Prostate gland (tissue), 2 donors: ENCODE results near the gene PTPRD.
"Not testable (repeated sequence)": the region's sequence is repeated elsewhere in the genome, so short reads cannot be mapped to it uniquely, and the experiment has no call there.

ENCODE experiments used
- POLR2A ChIP-seq: fragments of 450-650 bp; IDR thresholded peaks from one replicate; pipeline ENCODE4 v1.6.1; 2016; ENCODE audit warnings: antibody characterized with exemption, mild to moderate bottlenecking
- TF ChIP-seq, protein P1 (sequence below), 4 experiments: fragments of 200-600 bp in 2 of 4; fragments of 450-650 bp in 2 of 4; sonication (generic) in 2 of 4; IDR thresholded peaks; 1 replicate in 3 of 4; 2 replicates in 1 of 4; pipeline ENCODE4 v1.5.1; 2016 to 2019; ENCODE audit warnings: antibody characterized with exemption in 4 of 4, mild to moderate bottlenecking in 2 of 4, moderate library complexity in 2 of 4

DNA sequence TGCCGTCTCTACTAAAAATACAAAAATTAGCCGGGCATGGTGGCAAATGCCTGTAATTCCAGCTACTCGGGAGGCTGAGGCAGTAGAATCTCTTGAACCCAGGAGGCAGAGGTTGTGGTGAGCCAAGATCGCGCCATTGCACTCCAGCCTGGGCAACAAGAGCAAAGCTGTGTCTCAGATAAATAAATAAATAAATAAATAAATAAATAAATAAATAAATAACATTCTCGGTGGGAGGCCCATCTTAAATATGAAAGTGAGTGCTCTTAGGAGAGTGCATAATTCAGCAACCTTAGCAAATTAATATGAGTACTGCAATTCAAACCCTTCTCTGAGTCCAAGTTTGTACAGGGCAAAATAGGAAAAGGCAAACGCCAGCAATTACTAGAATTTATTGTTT lies 1302.1 kb downstream of the PTPRD start:
- TF ChIP-seq, protein P1, sequence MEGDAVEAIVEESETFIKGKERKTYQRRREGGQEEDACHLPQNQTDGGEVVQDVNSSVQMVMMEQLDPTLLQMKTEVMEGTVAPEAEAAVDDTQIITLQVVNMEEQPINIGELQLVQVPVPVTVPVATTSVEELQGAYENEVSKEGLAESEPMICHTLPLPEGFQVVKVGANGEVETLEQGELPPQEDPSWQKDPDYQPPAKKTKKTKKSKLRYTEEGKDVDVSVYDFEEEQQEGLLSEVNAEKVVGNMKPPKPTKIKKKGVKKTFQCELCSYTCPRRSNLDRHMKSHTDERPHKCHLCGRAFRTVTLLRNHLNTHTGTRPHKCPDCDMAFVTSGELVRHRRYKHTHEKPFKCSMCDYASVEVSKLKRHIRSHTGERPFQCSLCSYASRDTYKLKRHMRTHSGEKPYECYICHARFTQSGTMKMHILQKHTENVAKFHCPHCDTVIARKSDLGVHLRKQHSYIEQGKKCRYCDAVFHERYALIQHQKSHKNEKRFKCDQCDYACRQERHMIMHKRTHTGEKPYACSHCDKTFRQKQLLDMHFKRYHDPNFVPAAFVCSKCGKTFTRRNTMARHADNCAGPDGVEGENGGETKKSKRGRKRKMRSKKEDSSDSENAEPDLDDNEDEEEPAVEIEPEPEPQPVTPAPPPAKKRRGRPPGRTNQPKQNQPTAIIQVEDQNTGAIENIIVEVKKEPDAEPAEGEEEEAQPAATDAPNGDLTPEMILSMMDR (IDR thresholded peaks at IDR 0.05), result not testable (repeated sequence)
- not testable (repeated sequence) for TF ChIP-seq POLR2A
